A549 treated with ZK216348 at 1 μM for 4 hours (cell line): Measurements from ENCODE around the gene TAF7L. TPM values are rescaled to one million over a fixed set of nuclear protein-coding genes. Genes with fewer than 3 reads are reported as not detected.

Source experiments
- total RNA-seq: library from RNA; stranded (reverse); fragments of 200-300 nt; extraction: Qiagen RNA extraction; gene quantifications from 5 replicates; pipeline ENCODE4 v1.2.3, GENCODE V29; 2022; ENCODE audit warnings: low read depth

TAF7L gene, protein sequence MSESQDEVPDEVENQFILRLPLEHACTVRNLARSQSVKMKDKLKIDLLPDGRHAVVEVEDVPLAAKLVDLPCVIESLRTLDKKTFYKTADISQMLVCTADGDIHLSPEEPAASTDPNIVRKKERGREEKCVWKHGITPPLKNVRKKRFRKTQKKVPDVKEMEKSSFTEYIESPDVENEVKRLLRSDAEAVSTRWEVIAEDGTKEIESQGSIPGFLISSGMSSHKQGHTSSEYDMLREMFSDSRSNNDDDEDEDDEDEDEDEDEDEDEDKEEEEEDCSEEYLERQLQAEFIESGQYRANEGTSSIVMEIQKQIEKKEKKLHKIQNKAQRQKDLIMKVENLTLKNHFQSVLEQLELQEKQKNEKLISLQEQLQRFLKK
- total RNA-seq: 0.11 TPM in 2 of 5 replicates, not detected in the others

DNA sequence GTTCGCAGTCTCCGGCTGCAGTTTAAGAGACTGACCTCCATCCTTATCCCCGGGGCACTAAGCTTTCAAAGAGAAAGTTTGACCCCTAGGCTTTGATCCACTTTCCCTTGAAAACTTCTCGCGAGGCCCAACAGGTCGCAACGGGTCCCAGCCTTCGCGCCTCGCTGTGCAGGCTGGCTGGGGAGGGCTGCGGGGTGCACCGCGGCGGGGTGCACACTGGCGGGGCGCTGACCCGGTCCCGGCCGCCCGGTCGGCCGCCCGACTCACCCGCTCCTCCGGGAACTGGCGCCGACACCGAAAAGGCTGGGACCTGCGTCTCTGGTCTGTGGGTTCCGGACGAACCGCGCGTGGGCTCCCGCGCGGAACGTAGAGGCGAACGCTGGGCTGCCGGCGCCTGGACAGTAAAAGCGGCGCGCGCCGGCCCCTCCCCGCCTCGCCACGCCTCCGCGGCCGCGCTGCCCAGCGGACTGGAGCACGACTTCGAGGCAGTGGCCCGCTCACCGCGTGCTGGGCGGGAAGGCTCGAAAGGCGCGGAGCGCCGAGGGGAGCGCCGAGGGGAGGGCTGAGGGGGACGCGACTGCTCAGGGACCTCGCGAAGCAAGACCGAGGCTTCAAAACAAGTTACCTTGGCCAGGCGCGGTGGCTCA lies at the start of gene TAF7L:
Gene TAF7L, minus strand, starts transcription at position 378 of the 647 bp plus-strand sequence. CDS start 3,791 bp downstream, outside the sequence.

DNA sequence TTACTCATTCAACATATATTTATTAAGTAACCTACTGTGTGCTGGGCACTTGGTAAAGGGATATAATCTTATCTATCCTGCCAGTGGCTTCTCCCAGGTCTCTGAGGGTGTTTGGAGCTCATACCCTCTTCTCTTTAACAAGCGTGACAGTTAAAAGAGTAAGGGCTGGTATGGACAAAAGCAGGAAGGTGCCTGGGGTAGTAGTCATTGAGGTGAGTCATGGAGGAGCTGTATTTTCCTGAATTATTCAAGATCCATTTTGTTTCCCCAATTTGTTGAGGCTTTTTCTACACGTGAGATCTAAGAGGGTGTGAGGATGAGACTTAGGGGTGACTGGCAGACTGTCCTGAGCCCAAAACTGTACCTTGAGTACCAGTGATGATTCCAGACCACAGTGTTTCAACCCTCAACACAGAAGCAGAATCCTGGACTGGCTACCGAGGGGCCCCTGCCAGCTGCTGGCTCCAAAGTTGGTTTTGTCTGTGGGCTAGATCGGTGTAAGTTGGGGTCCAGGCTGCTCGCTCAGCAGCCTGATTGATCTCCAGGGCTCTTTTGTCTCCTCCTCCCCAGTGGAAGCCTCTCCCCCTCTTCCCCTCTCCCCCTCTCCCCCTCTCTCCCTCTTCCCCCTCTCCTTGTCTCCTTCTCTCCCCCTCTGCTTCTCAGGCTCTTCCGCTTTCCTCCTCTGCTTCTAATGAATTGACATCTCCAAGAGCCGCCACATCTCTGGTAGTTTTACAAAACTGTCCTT lies 71.8 kb downstream of the TAF7L start, which contains the start of gene DRP2:
Gene DRP2, plus strand, starts transcription at position 671 of the 748 bp plus-strand sequence. CDS start 11,862 bp downstream, outside the sequence.

Other genes with a start within 250 kb of the TAF7L start
- 13.1 to 15.7 TPM (median 15.4 TPM) in 5 replicates for gene TRMT2B, start 239.2 kb downstream of the TAF7L start, total RNA-seq
- gene TMEM35A, start 212.5 kb downstream of the TAF7L start, total RNA-seq: not detected in 5 replicates
- 8.2 to 14.1 TPM (median 12.5 TPM) in 5 replicates for gene CENPI, start 193.1 kb downstream of the TAF7L start, total RNA-seq
- gene DRP2, start 71.5 kb downstream of the TAF7L start, total RNA-seq: 0.19 to 0.27 TPM (median 0.22 TPM) in 5 replicates
- 26.1 to 29.0 TPM (median 27.4 TPM) in 5 replicates for gene TIMM8A, start 57.4 kb upstream of the TAF7L start, total RNA-seq
- 0.06 to 0.60 TPM (median 0.20 TPM) in 4 of 5 replicates, not detected in the other for gene BTK, start 94.9 kb upstream of the TAF7L start, total RNA-seq
- gene RPL36A, start 99.7 kb upstream of the TAF7L start, total RNA-seq: 2,300 to 3,614 TPM (median 2,500 TPM) in 5 replicates
- gene GLA, start 116.6 kb upstream of the TAF7L start, total RNA-seq: 171 to 203 TPM (median 176 TPM) in 5 replicates
- 50.5 to 66.5 TPM (median 57.9 TPM) in 5 replicates for gene HNRNPH2, start 116.9 kb upstream of the TAF7L start, total RNA-seq
- gene ARMCX4, start 194.1 kb upstream of the TAF7L start, total RNA-seq: 0.18 to 0.59 TPM (median 0.41 TPM) in 5 replicates